HK-2 (cell line): ENCODE data around the gene UQCRC1.

Experiments used
- DNase-seq: peaks from one replicate; pipeline ENCODE4 v3.0.0-alpha.2; 2018; ENCODE audit not compliant: unreplicated experiment

Gene UQCRC1

GRCh38 chr3:48609088-48610005 is at the start of gene UQCRC1:
Gene UQCRC1 (minus strand): TSS chr3:48609646. CDS start chr3:48609620, 26 bp downstream.
- DNase-seq: peak; percentile 87

GRCh38 chr3:48656841-48657281 is 47.4 kb upstream of the UQCRC1 start:
- DNase-seq: no peak

GRCh38 chr3:48656061-48656840 is 46.8 kb upstream of the UQCRC1 start:
- no peak for DNase-seq

- DNase-seq: no peak
Observed at GRCh38 chr3:48655606-48656005, 46.2 kb upstream of the UQCRC1 start.

- no peak for DNase-seq
Observed at GRCh38 chr3:48655063-48655462, 45.6 kb upstream of the UQCRC1 start.

- no peak for DNase-seq
Observed at GRCh38 chr3:48652923-48653715, 43.7 kb upstream of the UQCRC1 start.

- DNase-seq: no peak
Observed at GRCh38 chr3:48651771-48652170, 42.3 kb upstream of the UQCRC1 start.

- DNase-seq: no peak
Observed at GRCh38 chr3:48650723-48651122, 41.3 kb upstream of the UQCRC1 start.

- DNase-seq: no peak
Observed at GRCh38 chr3:48648188-48648850, 38.9 kb upstream of the UQCRC1 start.

- no peak for DNase-seq
Observed at GRCh38 chr3:48647714-48648113, 38.3 kb upstream of the UQCRC1 start.

- no peak for DNase-seq
Observed at GRCh38 chr3:48644898-48645760, 35.7 kb upstream of the UQCRC1 start.

GRCh38 chr3:48642605-48643004 is 33.2 kb upstream of the UQCRC1 start:
- no peak for DNase-seq

- DNase-seq: no peak
Observed at GRCh38 chr3:48641396-48641795, 31.9 kb upstream of the UQCRC1 start.

GRCh38 chr3:48639944-48640606 is 30.6 kb upstream of the UQCRC1 start:
- DNase-seq: no peak

GRCh38 chr3:48637305-48637704 is 27.9 kb upstream of the UQCRC1 start:
- DNase-seq: no peak

GRCh38 chr3:48636149-48636655 is 26.8 kb upstream of the UQCRC1 start:
- no peak for DNase-seq

- DNase-seq: peak; percentile 91
Observed at GRCh38 chr3:48635222-48636021, 26.0 kb upstream of the UQCRC1 start, which contains the start of gene SLC26A6. Gene SLC26A6 (minus strand): TSS chr3:48635461. CDS start chr3:48635393, 68 bp downstream.

GRCh38 chr3:48634661-48635221 is 25.3 kb upstream of the UQCRC1 start:
- DNase-seq: peak; percentile 57
